Aorta (tissue), 5 donors: Measurements from ENCODE around the gene ADRM1. TPM values are rescaled to one million over a fixed set of nuclear protein-coding genes. Genes with fewer than 3 reads are reported as not detected.
A peak's percentile ranks its signal among the peaks of the same experiment; 100 is the strongest.

ENCODE experiments used
- ATAC-seq: fragments of 200-7000 bp; cut with Tn5 transposase; one replicate; pipeline ENCODE4 v1.9.1; 2022; ENCODE audit warnings: moderate library complexity; ENCODE audit not compliant: low FRiP score
- DNase-seq, 2 donors: peaks; one replicate each; pipeline ENCODE4 v3.0.0-alpha.2; 2020
- H3K27ac ChIP-seq, 2 donors: one replicate each; pipeline ENCODE4 v1.5.1; 2013; ENCODE audit warnings: low read length in 2 of 2, mild to moderate bottlenecking in 2 of 2, moderate library complexity in 2 of 2, control low read depth in 1 of 2, inconsistent platforms in 1 of 2, low read depth in 1 of 2
- H3K27me3 ChIP-seq, 2 donors: one replicate each; pipeline ENCODE4 v1.6.1; 2013; ENCODE audit warnings: control low read depth in 1 of 2, low read length in 1 of 2, mild to moderate bottlenecking in 1 of 2, moderate library complexity in 1 of 2; ENCODE audit not compliant: insufficient read depth in 2 of 2, control insufficient read depth in 1 of 2
- H3K36me3 ChIP-seq, 2 donors: one replicate each; pipeline ENCODE4 v1.6.1; 2013; ENCODE audit warnings: control low read depth in 1 of 2, low read length in 1 of 2, mild to moderate bottlenecking in 1 of 2; ENCODE audit not compliant: insufficient read depth in 2 of 2, control insufficient read depth in 1 of 2
- H3K4me1 ChIP-seq, 2 donors: one replicate each; pipeline ENCODE4 v1.6.1; 2013; ENCODE audit warnings: low read length in 2 of 2, control low read depth in 1 of 2, mild to moderate bottlenecking in 1 of 2, moderate library complexity in 1 of 2; ENCODE audit not compliant: insufficient read depth in 2 of 2, control insufficient read depth in 1 of 2
- H3K4me3 ChIP-seq, 2 donors: one replicate each; pipeline ENCODE4 v1.5.1; 2013; ENCODE audit warnings: low read length in 2 of 2, control low read depth in 1 of 2, mild to moderate bottlenecking in 1 of 2
- H3K9me3 ChIP-seq: one replicate; pipeline ENCODE4 v1.6.1; 2013; ENCODE audit warnings: mild to moderate bottlenecking, low read length; ENCODE audit not compliant: control insufficient read depth
- WGBS, 2 donors: extraction: QIAGEN DNeasy Blood & Tissue Kit; methylation state at CpG; one replicate each; pipeline ENCODE4 v1.1.7; 2013; 5-methylcytosine and 5-hydroxymethylcytosine counted together
- intact Hi-C, 2 donors: fragments of 100-400 bp; cut with DNase I; formaldehyde crosslinking; loops; one replicate each; pipeline versions ENCODE4 v1.14.2 to v1.15.0; 2022
- polyA plus RNA-seq, 2 donors: library from polyadenylated mRNA; stranded (reverse); fragments of 200-250 nt; gene quantifications; one replicate each; pipeline ENCODE4 v1.2.3, GENCODE V29; 2013
- total RNA-seq, 2 donors: library from RNA; stranded (reverse); fragmentation: NEBNext Ultra II Directional; extraction: Animal tissue kit (Norgen Biotek cat#: 25700); gene quantifications; one replicate each; pipeline ENCODE4 v1.2.1, GENCODE V29; 2021
- donor health status: healthy with polysubstance abuse.
- donor health status: Bipolar disorder and iron deficiency.
- donor health status: DM: no; HTN: no; CAD: no.
- donor health status: DM: no; HTN: no; CAD: no.
- donor health status: DM: yes; HTN: yes; CAD: no.

Gene ADRM1
- total and polyA plus RNA-seq, 4 donors: 41.4 to 80.9 (median 58.9) TPM

GRCh38 chr20:62299666-62300236 lies 3.0 kb upstream of the ADRM1 start:
- no peak for ATAC-seq
- WGBS, 2 donors: 79 to 81% methylated on average over 12 of the region's 12 CpGs

GRCh38 chr20:62300319-62300718 lies 2.5 kb upstream of the ADRM1 start:
- WGBS, 2 donors: 82% methylated on average over 11 of the region's 11 CpGs
- intact Hi-C loops: loop anchor here (2.0 to 10.0 kb wide), 2 partner anchors 82 to 494 kb away; partner anchors contain the start of gene MRGBP (in 1 of the 2)
- Histone ChIP-seq H3K27me3 (no peaks in the 10 kb centered on the region), H3K4me3 (no peak overlapping the region), H3K4me1 (no peaks in the 10 kb centered on the region), H3K9me3 (no peaks in the 10 kb centered on the region), H3K36me3 (no peaks in the 10 kb centered on the region), H3K27ac (no peak overlapping the region)
- DNase-seq (no peak), ATAC-seq (no peak)

More at GRCh38 chr20:62299666-62300236, 3.0 kb upstream of the ADRM1 start:
- no peaks in the 10 kb centered on the region for H3K4me1 ChIP-seq
- intact Hi-C loops: loop anchor here (2.0 to 10.0 kb wide), 2 partner anchors 83 to 495 kb away; partner anchors contain the start of gene MRGBP (in 1 of the 2)
- no peaks in the 10 kb centered on the region for H3K36me3 ChIP-seq
- H3K4me3 ChIP-seq: no peak overlapping the region
- no peak for DNase-seq
- H3K27ac ChIP-seq: no peak overlapping the region
- H3K27me3 ChIP-seq: no peaks in the 10 kb centered on the region
- H3K9me3 ChIP-seq: no peaks in the 10 kb centered on the region

GRCh38 chr20:62301111-62301668 lies 1.6 kb upstream of the ADRM1 start:
- H3K9me3 ChIP-seq: no peaks in the 10 kb centered on the region
- no peaks in the 10 kb centered on the region for H3K4me1 ChIP-seq
- DNase-seq: no peak
- H3K36me3 ChIP-seq: no peaks in the 10 kb centered on the region
- ATAC-seq: no peak
- WGBS, 2 donors: 80 to 83% methylated on average over 11 of the region's 11 CpGs
- intact Hi-C loops: loop anchor here (2.0 to 10.0 kb wide), 2 partner anchors 82 to 494 kb away; partner anchors contain the start of gene MRGBP (in 1 of the 2)
- H3K27me3 ChIP-seq: no peaks in the 10 kb centered on the region
- H3K27ac ChIP-seq: no peak overlapping the region
- no peak overlapping the region for H3K4me3 ChIP-seq

GRCh38 chr20:62301773-62302340 lies 940 bp upstream of the ADRM1 start:
- H3K27me3 ChIP-seq: no peaks in the 10 kb centered on the region
- intact Hi-C loops: loop anchor here (2.0 to 10.0 kb wide), 3 partner anchors 51 to 493 kb away; partner anchors contain the start of gene MRGBP (in 1 of the 2)
- 3 to 4% methylated on average over 24 of the region's 24 CpGs for WGBS, 2 donors

GRCh38 chr20:62303062-62303339 lies 204 bp downstream of the ADRM1 start:
- DNase-seq: no peak
- intact Hi-C loops: loop anchor here in 1 of 2 donors (2.0 to 10.0 kb wide), 3 partner anchors 50 to 492 kb away; partner anchors contain the start of gene MRGBP
- Histone ChIP-seq H3K27ac (peak overlapping the region; percentile 4 to 47), H3K27me3 (no peaks in the 10 kb centered on the region), H3K4me3 (peak overlapping the region; percentile 86 to 87), H3K36me3 (peaks cover 0 to 7% of the 10 kb centered on the region in 2 donors), H3K4me1 (no peaks in the 10 kb centered on the region), H3K9me3 (no peaks in the 10 kb centered on the region)
- 0 to 1% methylated on average over 14 to 39 of the region's 39 CpGs for WGBS, 2 donors
- no peak for ATAC-seq

More at GRCh38 chr20:62301773-62302340, 940 bp upstream of the ADRM1 start:
- Histone ChIP-seq H3K9me3 (no peaks in the 10 kb centered on the region), H3K4me3 (peak overlapping the region; percentile 33 to 65), H3K4me1 (no peaks in the 10 kb centered on the region), H3K27ac (peak overlapping the region; percentile 58 to 94), H3K36me3 (no peaks in the 10 kb centered on the region)
- ATAC-seq (peak; percentile 85), DNase-seq (peak; percentile 96 to 97)

- DNase-seq: peak in 1 of 2 donors; percentile 83
- Histone ChIP-seq H3K9me3 (no peaks in the 10 kb centered on the region), H3K4me1 (no peaks in the 10 kb centered on the region), H3K27me3 (no peaks in the 10 kb centered on the region), H3K27ac (peak overlapping the region; percentile 13 to 47), H3K4me3 (peak overlapping the region; percentile 86 to 87), H3K36me3 (peaks cover 0 to 7% of the 10 kb centered on the region in 2 donors)
- intact Hi-C loops: loop anchor here in 1 of 2 donors (2.0 to 10.0 kb wide), 3 partner anchors 49 to 491 kb away; partner anchors contain the start of gene MRGBP
- 1 to 2% methylated on average over 58 to 66 of the region's 66 CpGs for WGBS, 2 donors
- ATAC-seq: no peak
These were observed 786 bp downstream of the ADRM1 start for GRCh38 chr20:62303340-62304226.

GRCh38 chr20:62304331-62305148 lies 1.7 kb downstream of the ADRM1 start:
- DNase-seq (no peak), ATAC-seq (no peak)
- Histone ChIP-seq H3K36me3 (peaks cover 0 to 7% of the 10 kb centered on the region in 2 donors), H3K27ac (peak overlapping the region in 1 of 2 donors; percentile 2), H3K4me3 (no peak overlapping the region), H3K9me3 (no peaks in the 10 kb centered on the region), H3K4me1 (no peaks in the 10 kb centered on the region), H3K27me3 (no peaks in the 10 kb centered on the region)
- intact Hi-C loops: loop anchor here in 1 of 2 donors (10.0 kb wide), 1 partner anchor 490 kb away; the partner anchor contains the start of gene MRGBP
- WGBS, 2 donors: 69 to 74% methylated on average over 27 to 29 of the region's 29 CpGs
